ENCODE results near the gene BLOC1S4.

DNA sequence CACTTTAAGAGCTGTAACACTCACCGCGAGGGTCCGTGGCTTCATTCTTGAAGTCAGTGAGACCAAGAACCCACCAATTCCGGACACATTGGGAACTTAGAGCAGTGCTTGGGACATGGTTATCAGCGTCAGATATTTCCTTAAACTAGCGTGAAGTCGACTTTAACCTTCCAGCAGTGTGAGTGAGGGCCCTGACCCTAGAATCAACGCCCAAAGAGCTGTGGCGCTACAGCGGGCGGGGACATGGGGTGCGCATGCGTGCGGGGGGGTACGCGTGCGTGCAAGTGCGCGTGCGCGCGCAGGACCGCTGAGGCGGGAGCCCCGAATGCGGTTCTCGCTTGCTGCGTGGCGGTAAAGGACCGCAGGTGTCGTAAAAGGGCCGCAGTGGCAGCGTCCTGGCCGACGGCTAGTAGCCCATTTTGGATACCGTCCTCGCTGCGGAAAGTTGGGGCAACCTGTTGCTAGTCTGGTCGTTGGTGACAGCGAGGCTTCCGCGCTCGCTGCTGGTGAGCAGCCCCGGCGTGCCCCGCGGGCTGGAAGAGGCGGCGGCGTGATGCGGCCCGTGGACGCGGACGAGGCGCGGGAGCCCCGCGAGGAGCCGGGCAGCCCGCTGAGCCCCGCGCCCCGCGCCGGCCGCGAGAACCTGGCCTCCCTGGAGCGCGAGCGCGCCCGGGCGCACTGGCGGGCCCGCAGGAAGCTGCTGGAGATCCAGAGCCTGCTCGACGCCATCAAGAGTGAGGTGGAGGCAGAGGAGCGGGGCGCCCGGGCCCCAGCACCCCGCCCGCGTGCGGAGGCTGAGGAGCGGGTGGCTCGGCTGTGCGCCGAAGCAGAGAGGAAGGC, 42.1 kb upstream of the BLOC1S4 start:
- TF ChIP-seq CTCF (IDR thresholded peaks at IDR 0.05 in 2 of 3, conservative IDR thresholded peaks at IDR 0.05 in 1 of 3; ENCODE audit: borderline replicate concordance in 1 of 3, insufficient read depth in 1 of 3, low read depth in 2 of 3, low read length in 2 of 3), result no peak
- TF ChIP-seq ZNF274 (IDR thresholded peaks at IDR 0.05; ENCODE audit: low read depth, low read length), result no peak
- no peak for TF ChIP-seq TCF7L2 (IDR thresholded peaks at IDR 0.05; ENCODE audit: borderline replicate concordance, extremely low read depth, insufficient read depth, insufficient read length)
- TF ChIP-seq POLR2A (IDR thresholded peaks at IDR 0.05; ENCODE audit: borderline replicate concordance, extremely low read depth, insufficient read depth, insufficient read length), result no peak
- peak; percentile 94 for TF ChIP-seq POLR2AphosphoS5 (IDR thresholded peaks at IDR 0.05; ENCODE audit: low read depth, low read length)
- TF ChIP-seq RAD21 (IDR thresholded peaks at IDR 0.05; ENCODE audit: low read depth), result no peak
- TF ChIP-seq, protein P1, sequence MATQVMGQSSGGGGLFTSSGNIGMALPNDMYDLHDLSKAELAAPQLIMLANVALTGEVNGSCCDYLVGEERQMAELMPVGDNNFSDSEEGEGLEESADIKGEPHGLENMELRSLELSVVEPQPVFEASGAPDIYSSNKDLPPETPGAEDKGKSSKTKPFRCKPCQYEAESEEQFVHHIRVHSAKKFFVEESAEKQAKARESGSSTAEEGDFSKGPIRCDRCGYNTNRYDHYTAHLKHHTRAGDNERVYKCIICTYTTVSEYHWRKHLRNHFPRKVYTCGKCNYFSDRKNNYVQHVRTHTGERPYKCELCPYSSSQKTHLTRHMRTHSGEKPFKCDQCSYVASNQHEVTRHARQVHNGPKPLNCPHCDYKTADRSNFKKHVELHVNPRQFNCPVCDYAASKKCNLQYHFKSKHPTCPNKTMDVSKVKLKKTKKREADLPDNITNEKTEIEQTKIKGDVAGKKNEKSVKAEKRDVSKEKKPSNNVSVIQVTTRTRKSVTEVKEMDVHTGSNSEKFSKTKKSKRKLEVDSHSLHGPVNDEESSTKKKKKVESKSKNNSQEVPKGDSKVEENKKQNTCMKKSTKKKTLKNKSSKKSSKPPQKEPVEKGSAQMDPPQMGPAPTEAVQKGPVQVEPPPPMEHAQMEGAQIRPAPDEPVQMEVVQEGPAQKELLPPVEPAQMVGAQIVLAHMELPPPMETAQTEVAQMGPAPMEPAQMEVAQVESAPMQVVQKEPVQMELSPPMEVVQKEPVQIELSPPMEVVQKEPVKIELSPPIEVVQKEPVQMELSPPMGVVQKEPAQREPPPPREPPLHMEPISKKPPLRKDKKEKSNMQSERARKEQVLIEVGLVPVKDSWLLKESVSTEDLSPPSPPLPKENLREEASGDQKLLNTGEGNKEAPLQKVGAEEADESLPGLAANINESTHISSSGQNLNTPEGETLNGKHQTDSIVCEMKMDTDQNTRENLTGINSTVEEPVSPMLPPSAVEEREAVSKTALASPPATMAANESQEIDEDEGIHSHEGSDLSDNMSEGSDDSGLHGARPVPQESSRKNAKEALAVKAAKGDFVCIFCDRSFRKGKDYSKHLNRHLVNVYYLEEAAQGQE (IDR thresholded peaks at IDR 0.05; ENCODE audit: low read depth), result no peak
- TF ChIP-seq ZFX (IDR thresholded peaks at IDR 0.05), result peak; percentile 70; the same call in 1 of the 2 replicates
- TF ChIP-seq, protein P2, sequence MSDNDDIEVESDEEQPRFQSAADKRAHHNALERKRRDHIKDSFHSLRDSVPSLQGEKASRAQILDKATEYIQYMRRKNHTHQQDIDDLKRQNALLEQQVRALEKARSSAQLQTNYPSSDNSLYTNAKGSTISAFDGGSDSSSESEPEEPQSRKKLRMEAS (IDR thresholded peaks at IDR 0.05), result no peak
- no peak for TF ChIP-seq SRF (IDR thresholded peaks at IDR 0.05; ENCODE audit: low read depth)
- no peak for TF ChIP-seq EZH2 (IDR thresholded peaks at IDR 0.05)
- TF ChIP-seq SP1 (IDR thresholded peaks at IDR 0.05; ENCODE audit: low read depth), result no peak
- no peak for TF ChIP-seq SIN3A (IDR thresholded peaks at IDR 0.05; ENCODE audit: low read depth)
- no peak for TF ChIP-seq EZH2phosphoT487 (IDR thresholded peaks at IDR 0.05; ENCODE audit: borderline replicate concordance)
